NCI-H1092 treated with DMSO at 0.1 percent for 48 hours (cell line): Measurements from ENCODE around the gene GFPT2.

Experiments used
- DNase-seq: peaks from one replicate; lab custom pipeline; 2025; lab: John Stamatoyannopoulos, UW

GFPT2 gene

GRCh38 chr5:180333661-180334060, 19.5 kb downstream of the GFPT2 start:
- DNase-seq, result no peak

GRCh38 chr5:180332861-180333260, 20.3 kb downstream of the GFPT2 start:
- no peak for DNase-seq

- no peak for DNase-seq
Observed at GRCh38 chr5:180332051-180332517, 21.1 kb downstream of the GFPT2 start.

- DNase-seq, result no peak
Observed at GRCh38 chr5:180331647-180331950, 21.5 kb downstream of the GFPT2 start.

- DNase-seq, result no peak
Observed at GRCh38 chr5:180330810-180331646, 22.1 kb downstream of the GFPT2 start.

- no peak for DNase-seq
Observed at GRCh38 chr5:180330270-180330648, 22.9 kb downstream of the GFPT2 start.

- DNase-seq, result no peak
Observed at GRCh38 chr5:180329606-180330269, 23.4 kb downstream of the GFPT2 start.

- no peak for DNase-seq
Observed at GRCh38 chr5:180329138-180329435, 24.0 kb downstream of the GFPT2 start.

GRCh38 chr5:180328296-180329137, 24.6 kb downstream of the GFPT2 start:
- DNase-seq, result peak; percentile 59

GRCh38 chr5:180326989-180327565, 26.1 kb downstream of the GFPT2 start:
- DNase-seq, result no peak

GRCh38 chr5:180324601-180324950, 28.6 kb downstream of the GFPT2 start:
- DNase-seq, result no peak

GRCh38 chr5:180323941-180324600, 29.1 kb downstream of the GFPT2 start:
- no peak for DNase-seq

- no peak for DNase-seq
Observed at GRCh38 chr5:180323160-180323559, 30.0 kb downstream of the GFPT2 start.

- no peak for DNase-seq
Observed at GRCh38 chr5:180318456-180319089, 34.6 kb downstream of the GFPT2 start.

GRCh38 chr5:180316586-180316985, 36.5 kb downstream of the GFPT2 start:
- no peak for DNase-seq

- DNase-seq, result peak; percentile 17
Observed at GRCh38 chr5:180315762-180316212, 37.3 kb downstream of the GFPT2 start.

- DNase-seq, result peak; percentile 87
Observed at GRCh38 chr5:180313677-180314505, 39.2 kb downstream of the GFPT2 start.

- DNase-seq, result no peak
Observed at GRCh38 chr5:180311216-180311615, 41.9 kb downstream of the GFPT2 start.

- no peak for DNase-seq
Observed at GRCh38 chr5:180306796-180307195, 46.3 kb downstream of the GFPT2 start.

GRCh38 chr5:180305481-180305880, 47.7 kb downstream of the GFPT2 start:
- no peak for DNase-seq
